ENCODE measurements around the gene CPT2. TPM values are rescaled to one million over a fixed set of nuclear protein-coding genes. Genes with fewer than 3 reads are reported as not detected.

The CPT2 gene
- total and polyA plus RNA-seq, 2 of the 13 experiments (the other 11 are each of a cell fraction or from before 2014, with no cell fraction given) = 12.6 to 14.6 TPM

DNA sequence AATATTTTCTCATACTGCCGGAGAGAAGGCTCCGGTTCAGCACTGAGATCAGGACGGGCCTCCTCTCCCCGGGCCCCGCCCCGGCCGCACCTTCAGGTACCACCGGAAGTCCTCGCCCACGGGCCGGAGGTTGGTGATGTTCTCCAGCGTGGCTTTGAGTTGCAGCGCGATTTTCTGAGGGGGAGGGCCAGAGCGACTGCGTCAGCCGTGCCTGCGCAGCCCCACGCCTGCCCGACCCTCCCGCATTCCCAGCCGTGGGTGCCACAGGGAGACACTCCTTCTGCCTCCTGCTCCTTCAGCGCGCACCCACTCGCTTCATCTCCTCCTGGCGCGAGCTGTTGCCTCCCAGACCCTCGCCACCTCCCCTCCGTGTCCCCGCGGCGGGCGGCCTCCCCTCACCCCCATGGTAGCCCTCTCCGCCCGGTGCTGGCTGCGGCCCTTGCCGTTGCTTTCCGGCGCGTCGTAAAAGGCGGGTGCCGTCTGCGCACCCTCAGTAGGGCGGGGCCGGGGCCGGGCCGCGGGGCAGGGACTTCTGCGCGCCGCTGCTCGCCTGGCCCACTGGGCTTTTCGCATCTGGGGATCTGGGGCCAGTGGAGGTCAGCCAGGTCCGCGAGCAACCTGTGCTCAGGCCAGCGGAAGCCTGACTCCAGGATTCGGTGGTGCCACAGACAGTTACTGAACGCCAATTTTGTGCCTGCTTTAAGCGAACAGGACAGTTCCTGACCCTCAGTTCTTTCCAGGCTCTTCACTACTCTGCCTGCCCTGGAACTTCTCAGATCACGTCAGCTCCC, 23.7 kb downstream of the CPT2 start, which contains the start of gene CZIB (continued):
- peak; percentile 50; the same call in 1 of the 2 replicates for TF ChIP-seq ZNF230 (CRISPR knock-in tag; IDR thresholded peaks at IDR 0.05)
- TF ChIP-seq, protein P1, sequence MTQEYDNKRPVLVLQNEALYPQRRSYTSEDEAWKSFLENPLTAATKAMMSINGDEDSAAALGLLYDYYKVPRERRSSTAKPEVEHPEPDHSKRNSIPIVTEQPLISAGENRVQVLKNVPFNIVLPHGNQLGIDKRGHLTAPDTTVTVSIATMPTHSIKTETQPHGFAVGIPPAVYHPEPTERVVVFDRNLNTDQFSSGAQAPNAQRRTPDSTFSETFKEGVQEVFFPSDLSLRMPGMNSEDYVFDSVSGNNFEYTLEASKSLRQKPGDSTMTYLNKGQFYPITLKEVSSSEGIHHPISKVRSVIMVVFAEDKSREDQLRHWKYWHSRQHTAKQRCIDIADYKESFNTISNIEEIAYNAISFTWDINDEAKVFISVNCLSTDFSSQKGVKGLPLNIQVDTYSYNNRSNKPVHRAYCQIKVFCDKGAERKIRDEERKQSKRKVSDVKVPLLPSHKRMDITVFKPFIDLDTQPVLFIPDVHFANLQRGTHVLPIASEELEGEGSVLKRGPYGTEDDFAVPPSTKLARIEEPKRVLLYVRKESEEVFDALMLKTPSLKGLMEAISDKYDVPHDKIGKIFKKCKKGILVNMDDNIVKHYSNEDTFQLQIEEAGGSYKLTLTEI (CRISPR knock-in tag; conservative IDR thresholded peaks at IDR 0.05) = no peak
- TF ChIP-seq REXO4 (CRISPR knock-in tag; IDR thresholded peaks at IDR 0.05; ENCODE audit: borderline replicate concordance) = no peak
- TF ChIP-seq KMT2B (CRISPR knock-in tag; IDR thresholded peaks at IDR 0.05) = peak; percentile 88
- peak; percentile 67 for TF ChIP-seq ZNF124 (CRISPR knock-in tag; IDR thresholded peaks at IDR 0.05)
- TF ChIP-seq GATAD1 (CRISPR knock-in tag; IDR thresholded peaks at IDR 0.05) = peak; percentile 96
- peak; percentile 99 for TF ChIP-seq ZFY (CRISPR knock-in tag; IDR thresholded peaks at IDR 0.05)
- TF ChIP-seq SALL1 (CRISPR knock-in tag; IDR thresholded peaks at IDR 0.05) = peak; percentile 95
- TF ChIP-seq KLF6 (CRISPR knock-in tag; IDR thresholded peaks at IDR 0.05) = peak; percentile 92
- no peak for TF ChIP-seq NFE2 (CRISPR knock-in tag; IDR thresholded peaks at IDR 0.05)
- peak; percentile 69; the same call in 1 of the 2 replicates for TF ChIP-seq RFXAP (CRISPR knock-in tag; IDR thresholded peaks at IDR 0.05; ENCODE audit: borderline replicate concordance)
- TF ChIP-seq HHEX (CRISPR knock-in tag; IDR thresholded peaks at IDR 0.05) = no peak
- TF ChIP-seq, protein P2, sequence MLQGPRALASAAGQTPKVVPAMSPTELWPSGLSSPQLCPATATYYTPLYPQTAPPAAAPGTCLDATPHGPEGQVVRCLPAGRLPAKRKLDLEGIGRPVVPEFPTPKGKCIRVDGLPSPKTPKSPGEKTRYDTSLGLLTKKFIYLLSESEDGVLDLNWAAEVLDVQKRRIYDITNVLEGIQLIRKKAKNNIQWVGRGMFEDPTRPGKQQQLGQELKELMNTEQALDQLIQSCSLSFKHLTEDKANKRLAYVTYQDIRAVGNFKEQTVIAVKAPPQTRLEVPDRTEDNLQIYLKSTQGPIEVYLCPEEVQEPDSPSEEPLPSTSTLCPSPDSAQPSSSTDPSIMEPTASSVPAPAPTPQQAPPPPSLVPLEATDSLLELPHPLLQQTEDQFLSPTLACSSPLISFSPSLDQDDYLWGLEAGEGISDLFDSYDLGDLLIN (CRISPR knock-in tag; IDR thresholded peaks at IDR 0.05; ENCODE audit: borderline replicate concordance) = 0 out of 2 replicates have a peak, but pooled peaks have one; percentile 58
- TF ChIP-seq, protein P3, sequence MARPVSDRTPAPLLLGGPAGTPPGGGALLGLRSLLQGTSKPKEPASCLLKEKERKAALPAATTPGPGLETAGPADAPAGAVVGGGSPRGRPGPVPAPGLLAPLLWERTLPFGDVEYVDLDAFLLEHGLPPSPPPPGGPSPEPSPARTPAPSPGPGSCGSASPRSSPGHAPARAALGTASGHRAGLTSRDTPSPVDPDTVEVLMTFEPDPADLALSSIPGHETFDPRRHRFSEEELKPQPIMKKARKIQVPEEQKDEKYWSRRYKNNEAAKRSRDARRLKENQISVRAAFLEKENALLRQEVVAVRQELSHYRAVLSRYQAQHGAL (CRISPR knock-in tag; IDR thresholded peaks at IDR 0.05; ENCODE audit: not compliant biosample characterization) = no peak
- TF ChIP-seq ZNF678 (CRISPR knock-in tag; IDR thresholded peaks at IDR 0.05) = peak; percentile 81
- TF ChIP-seq, protein P4, sequence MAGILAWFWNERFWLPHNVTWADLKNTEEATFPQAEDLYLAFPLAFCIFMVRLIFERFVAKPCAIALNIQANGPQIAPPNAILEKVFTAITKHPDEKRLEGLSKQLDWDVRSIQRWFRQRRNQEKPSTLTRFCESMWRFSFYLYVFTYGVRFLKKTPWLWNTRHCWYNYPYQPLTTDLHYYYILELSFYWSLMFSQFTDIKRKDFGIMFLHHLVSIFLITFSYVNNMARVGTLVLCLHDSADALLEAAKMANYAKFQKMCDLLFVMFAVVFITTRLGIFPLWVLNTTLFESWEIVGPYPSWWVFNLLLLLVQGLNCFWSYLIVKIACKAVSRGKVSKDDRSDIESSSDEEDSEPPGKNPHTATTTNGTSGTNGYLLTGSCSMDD (CRISPR knock-in tag; IDR thresholded peaks at IDR 0.05) = peak; percentile 57; the same call in 1 of the 2 replicates
- peak; percentile 51 for TF ChIP-seq FOSL2 (CRISPR knock-in tag; IDR thresholded peaks at IDR 0.05)
- TF ChIP-seq, protein P5, sequence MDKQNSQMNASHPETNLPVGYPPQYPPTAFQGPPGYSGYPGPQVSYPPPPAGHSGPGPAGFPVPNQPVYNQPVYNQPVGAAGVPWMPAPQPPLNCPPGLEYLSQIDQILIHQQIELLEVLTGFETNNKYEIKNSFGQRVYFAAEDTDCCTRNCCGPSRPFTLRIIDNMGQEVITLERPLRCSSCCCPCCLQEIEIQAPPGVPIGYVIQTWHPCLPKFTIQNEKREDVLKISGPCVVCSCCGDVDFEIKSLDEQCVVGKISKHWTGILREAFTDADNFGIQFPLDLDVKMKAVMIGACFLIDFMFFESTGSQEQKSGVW (CRISPR knock-in tag; IDR thresholded peaks at IDR 0.05; ENCODE audit: borderline replicate concordance) = no peak
- TF ChIP-seq, protein P6, sequence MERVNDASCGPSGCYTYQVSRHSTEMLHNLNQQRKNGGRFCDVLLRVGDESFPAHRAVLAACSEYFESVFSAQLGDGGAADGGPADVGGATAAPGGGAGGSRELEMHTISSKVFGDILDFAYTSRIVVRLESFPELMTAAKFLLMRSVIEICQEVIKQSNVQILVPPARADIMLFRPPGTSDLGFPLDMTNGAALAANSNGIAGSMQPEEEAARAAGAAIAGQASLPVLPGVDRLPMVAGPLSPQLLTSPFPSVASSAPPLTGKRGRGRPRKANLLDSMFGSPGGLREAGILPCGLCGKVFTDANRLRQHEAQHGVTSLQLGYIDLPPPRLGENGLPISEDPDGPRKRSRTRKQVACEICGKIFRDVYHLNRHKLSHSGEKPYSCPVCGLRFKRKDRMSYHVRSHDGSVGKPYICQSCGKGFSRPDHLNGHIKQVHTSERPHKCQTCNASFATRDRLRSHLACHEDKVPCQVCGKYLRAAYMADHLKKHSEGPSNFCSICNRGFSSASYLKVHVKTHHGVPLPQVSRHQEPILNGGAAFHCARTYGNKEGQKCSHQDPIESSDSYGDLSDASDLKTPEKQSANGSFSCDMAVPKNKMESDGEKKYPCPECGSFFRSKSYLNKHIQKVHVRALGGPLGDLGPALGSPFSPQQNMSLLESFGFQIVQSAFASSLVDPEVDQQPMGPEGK (CRISPR knock-in tag; IDR thresholded peaks at IDR 0.05) = peak; percentile 97
- TF ChIP-seq, protein P7, sequence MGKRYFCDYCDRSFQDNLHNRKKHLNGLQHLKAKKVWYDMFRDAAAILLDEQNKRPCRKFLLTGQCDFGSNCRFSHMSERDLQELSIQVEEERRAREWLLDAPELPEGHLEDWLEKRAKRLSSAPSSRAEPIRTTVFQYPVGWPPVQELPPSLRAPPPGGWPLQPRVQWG (CRISPR knock-in tag; IDR thresholded peaks at IDR 0.05; ENCODE audit: borderline replicate concordance, low read depth) = no peak
- peak; percentile 33; the same call in 1 of the 2 replicates for TF ChIP-seq ZNF83 (CRISPR knock-in tag; IDR thresholded peaks at IDR 0.05; ENCODE audit: borderline replicate concordance)
